Activated CD4-positive, alpha-beta T cell treated with anti-CD3 and anti-CD28 coated beads, Interleukin-2, amount 50 U/mL, for 1 hour (primary cell): ENCODE measurements around the gene PI4KA.
"Not testable (repeated sequence)": the region's sequence is repeated elsewhere in the genome, so short reads cannot be mapped to it uniquely, and the experiment has no call there.

Experiments used
- DNase-seq: peaks from one replicate; pipeline ENCODE4 v3.0.0-alpha.2; 2020

PI4KA gene

DNA sequence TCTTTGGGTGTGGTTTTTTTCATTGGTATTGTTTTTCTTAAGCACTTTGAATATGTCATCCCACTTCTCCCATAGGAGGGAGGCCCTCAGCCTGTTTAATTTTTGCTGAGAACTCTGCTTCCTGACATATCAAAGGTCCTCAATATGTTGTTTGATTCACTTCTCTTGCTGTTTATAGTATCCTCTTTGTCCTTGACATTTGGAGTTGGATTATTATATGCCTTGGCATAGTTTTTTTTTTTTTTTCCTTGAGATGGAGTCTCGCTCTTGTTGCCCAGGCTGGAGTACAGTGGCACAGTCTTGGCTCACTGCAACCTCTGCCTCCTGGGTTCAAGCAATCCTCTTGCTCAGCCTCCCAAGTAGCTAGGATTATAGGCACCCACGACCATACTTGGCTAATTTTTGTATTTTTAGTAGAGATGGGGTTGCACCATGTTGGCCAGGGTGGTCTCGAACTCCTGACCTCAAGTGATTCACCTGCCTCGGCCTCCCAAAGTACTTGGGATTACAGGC, 196.0 kb downstream of the PI4KA start:
- DNase-seq = not testable (repeated sequence)

DNA sequence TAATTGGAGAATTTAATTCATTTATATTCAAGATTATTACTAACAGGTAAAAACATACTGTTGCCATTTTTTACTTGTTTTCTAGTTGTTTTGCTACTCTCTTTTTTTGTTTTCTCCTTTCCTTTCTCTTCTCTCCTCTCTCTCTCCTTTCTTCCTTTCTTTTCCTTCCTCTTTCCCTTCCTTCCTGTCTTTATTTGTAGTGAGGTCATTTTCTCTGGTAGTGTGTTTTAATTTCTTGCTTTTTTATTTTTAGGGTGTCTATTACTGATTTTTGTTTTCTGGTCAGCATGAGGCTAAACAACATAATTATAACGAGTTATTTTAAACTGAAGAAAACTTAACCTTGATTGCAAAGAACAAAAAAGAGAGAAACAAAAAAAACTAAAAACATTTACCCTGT, 197.1 kb downstream of the PI4KA start:
- DNase-seq = no peak

DNA sequence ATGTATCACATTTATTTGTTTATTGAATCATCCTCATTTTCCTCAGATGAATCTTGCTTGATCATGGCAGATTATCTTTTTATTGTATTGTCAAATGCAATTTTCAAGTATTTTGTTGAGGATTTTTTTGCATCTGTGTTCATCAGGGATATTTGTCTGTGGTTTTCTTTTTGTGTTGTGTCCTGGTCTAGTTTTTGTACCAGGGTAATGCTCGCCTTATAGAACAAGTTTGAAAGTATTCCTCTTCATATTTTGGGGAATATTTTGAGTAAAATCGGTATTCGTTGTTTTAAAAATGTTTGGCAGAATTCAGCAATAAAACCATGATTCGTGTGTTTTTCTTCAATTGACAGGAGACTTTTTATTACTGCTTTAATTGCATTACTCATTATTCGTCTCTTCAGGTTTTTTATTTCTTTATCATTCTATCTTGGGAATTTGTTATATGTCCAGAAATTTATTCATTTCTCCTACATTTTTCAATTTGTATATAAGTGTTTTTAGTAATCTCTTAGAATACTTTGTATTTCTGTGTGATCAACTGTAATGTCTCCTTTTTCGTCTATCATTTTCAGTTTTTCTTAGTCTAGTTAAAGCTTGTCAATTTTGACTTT, 198.1 kb downstream of the PI4KA start:
- no peak for DNase-seq

DNA sequence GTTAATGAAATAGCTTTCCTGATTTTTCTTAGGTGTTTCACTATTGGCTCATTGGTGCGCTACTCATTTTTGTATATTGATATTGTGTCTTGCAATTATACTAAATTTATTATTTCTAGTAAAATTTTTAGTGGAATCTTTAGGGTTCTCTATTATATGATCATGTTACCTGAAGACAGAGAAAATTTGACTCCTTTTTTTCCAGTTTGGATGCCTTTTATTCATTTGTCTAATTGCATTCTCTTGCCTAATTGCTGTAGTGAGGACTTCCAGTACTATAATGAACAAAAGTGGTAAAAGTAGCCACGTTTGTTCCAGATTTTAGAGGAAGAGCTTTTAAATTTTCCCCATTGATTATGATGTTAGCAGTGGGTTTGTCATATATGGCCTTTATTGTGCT, 198.7 kb downstream of the PI4KA start:
- DNase-seq = no peak

DNA sequence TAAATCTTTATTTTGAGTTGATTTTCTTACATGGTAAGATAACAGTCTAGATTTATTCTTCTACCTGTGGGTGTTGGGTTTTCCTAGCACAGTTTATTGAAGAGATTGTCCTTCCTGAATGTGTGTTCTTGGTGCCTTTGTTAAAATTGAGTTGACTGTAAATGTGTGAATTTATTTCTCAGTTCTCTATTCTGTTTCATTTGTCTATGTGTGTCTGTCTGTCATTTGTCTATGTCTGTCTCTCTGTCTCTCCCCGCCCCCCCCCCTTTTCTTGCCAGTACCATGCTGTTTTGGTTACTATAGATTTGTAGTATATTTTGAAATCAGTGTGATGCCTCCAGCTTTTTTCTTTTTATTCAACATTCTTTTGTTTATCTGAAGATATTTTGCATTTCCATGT, 199.4 kb downstream of the PI4KA start:
- no peak for DNase-seq

DNA sequence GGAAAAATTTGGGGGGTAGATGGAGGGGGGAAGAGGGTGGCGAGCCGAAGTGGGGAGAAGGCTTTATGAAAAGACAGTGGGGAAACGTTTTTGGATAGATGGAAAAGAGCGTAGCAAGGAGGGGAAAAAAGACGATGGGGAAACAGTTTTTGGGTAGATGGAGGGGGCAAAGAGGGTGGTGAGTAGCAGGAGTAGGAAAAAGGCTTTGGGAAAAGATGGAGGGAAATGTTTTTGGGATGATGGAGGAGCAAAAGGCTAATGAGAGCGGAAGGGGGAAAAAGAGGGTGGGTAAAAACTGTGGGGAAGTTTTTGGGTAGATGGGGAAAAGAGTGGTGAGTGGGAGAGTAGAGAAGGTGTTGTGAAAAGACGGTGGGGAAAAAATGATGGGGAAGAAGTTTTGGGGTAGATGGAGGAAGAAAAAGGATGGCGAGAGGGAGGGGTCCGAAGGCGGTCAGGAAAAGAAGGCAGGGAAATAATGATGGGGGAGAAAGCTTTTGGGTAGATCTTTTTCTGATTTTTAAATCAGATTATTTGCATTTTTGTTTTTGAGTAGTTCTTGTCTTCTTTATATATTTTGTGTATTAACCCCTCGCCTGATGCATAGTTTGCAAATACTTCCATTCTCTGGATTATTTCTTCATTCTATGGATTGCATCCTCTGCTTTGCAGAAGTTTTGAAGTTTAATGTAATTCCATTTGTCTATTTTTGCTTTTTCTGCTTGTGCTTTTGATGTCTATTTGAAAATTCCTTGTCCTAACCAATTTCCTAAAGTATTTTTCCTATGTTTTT, 200.0 kb downstream of the PI4KA start:
- no peak for DNase-seq

DNA sequence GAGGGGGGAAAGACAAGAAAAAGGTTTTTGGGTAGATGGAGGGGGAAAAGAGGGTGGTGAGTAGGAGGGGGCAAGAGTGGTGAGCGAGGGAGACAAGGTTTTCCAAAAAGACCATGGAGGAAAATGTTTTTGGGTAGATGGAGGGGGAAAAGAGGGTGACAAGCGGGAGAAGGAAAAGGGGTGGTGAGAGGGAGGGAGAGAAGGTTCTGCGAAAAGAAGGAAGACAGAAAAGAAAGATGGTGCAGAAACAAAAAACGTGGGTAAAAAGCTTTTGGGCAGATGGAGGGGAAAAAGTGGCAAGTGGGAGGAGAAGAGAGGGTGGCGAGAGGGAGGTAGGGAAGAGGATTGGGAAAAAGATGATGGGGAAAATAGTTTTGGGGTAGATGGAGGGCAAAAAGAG, 200.6 kb downstream of the PI4KA start:
- no peak for DNase-seq
